SK-N-DZ (cell line): Measurements from ENCODE around the gene FXYD2. TPM values are rescaled to one million over a fixed set of nuclear protein-coding genes. Genes with fewer than 3 reads are reported as not detected.
"Not testable (repeated sequence)": the region's sequence is repeated elsewhere in the genome, so short reads cannot be mapped to it uniquely, and the experiment has no call there.

Source experiments
- DNase-seq: peaks from one replicate; pipeline ENCODE4 v3.0.0-alpha.2; 2015; ENCODE audit warnings: low spot score
- polyA plus RNA-seq, 2 experiments: library from polyadenylated mRNA; depleted of rRNA; stranded (reverse); fragments of >200 nt; gene quantifications; 2 replicates each; pipeline ENCODE4 v1.2.3, GENCODE V29; 2014

FXYD2 gene
- polyA plus RNA-seq (2014; cell fraction: cytosol; rRNA removed) = not detected in 2 replicates
- not detected in 2 replicates for polyA plus RNA-seq (2014; cell fraction: nucleus; rRNA removed)

GRCh38 chr11:117824571-117825537, at the start of gene FXYD2:
Gene FXYD2 (minus strand): TSS chr11:117824744. CDS start chr11:117824678, 66 bp downstream.
- DNase-seq = no peak

DNA sequence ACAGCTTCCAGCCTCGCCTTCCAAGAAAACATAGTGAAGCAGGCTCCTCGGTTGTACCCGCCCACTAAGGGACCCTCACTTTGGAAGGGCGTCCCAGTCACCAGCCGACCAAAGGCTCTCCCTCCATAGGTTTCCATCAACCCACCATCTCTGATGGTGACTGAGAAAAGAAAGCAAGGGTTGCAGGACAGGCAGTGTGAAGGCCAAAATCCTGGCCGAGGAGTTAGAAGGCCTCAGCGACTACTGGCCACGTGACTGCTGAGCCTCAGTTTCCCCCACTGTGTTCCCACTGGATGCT, 49.2 kb upstream of the FXYD2 start:
- no peak for DNase-seq

DNA sequence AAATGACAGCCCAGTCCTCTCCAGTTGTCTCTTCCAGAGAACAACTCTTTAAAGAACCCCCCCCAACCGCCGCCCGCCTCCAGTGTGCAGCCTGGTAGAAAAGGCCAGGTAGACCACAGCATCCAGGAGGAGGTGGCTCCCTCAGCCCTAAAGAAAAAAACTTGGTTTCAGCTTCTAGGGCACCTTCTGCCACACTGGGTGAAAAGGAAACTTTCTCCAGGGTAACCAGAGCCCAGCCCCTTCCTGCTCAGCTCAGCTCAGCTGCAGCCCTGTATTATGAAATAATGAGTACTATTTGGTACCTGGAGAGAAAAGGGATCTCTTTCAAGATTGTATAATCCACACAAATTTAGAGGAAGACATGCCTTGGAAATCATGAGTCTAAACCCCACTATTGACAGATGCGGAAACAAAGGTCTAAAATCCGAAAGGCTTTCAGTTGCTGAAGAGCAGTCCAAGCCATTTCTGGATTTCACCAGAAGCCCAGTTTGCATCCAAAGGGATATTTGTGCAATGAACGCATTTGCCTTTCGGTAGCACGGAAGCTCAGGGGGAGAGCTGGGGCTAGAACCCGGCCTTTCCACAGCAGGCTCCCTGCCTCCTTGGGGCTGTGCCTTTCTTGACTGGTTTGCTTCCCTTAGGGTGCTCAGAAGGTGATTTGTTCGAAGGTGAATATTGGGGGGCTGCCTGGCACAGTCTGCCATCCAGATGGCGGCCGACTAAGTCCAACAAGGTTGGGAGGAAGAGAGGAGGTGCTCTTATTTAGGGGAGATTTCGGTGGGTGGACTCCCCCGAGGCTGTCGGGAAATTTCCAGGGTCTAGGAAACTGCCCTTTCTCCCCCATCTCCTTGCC, 48.7 kb upstream of the FXYD2 start:
- DNase-seq = no peak

GRCh38 chr11:117872420-117872961, 47.9 kb upstream of the FXYD2 start:
- DNase-seq = no peak

- no peak for DNase-seq
These were observed 47.2 kb upstream of the FXYD2 start for GRCh38 chr11:117871784-117872183.

DNA sequence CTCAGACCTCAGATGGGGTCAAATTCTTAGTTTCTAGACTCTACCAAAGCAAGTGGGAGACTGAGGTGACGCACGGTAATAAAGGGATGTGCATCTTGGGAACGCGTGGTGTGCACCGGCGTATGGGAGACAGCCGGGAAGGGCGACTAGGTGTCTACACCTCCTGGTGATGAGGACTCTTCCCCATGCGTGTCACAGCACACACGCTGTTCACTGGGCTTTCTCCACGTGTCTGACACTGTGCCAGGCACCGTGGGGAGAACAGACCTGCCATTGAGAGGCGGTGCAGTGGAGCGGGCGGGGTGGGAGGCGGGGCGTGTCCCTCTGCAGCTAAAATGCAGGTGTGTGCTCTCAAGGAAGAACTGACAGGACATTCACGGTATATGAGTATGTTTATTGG, 46.6 kb upstream of the FXYD2 start:
- DNase-seq = no peak

GRCh38 chr11:117870103-117870952, 45.8 kb upstream of the FXYD2 start:
- DNase-seq = peak; percentile 16

GRCh38 chr11:117869604-117870003, 45.1 kb upstream of the FXYD2 start:
- DNase-seq = no peak

DNA sequence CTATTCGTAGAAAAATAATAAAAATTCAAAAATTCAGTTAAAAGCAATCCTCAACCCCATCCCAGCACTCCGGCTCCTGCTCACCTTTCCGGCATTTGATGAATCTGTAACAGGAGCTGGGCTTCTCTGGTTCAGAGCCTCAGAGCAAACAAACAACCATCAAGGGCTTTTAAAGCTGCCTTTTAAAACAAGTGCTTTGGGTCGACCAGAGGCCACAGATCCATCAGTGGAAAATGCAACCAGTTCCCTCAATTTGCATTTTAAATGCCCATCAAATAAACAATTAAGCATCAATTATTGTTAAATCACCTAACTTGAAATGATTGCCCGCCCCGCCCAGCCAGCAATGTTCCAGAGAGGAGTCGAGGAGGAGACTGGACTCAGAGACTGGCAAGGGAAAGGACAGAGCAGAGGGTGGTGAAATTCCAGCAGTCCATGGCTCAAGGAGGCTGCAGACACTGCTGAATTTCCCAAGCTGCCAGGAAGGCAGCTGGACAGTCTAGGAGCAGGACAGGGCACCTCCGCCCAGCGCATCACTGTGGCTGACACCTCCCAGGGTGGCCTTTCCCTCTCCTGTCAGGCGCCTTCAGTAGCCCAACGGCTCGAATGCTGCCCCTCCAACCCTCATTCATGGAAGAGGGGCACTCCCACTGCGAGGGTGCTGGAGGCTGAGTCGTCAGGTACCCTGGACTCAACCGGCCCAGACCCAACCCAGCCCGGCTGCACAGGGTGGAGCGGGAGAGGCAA, 44.4 kb upstream of the FXYD2 start:
- no peak for DNase-seq

- no peak for DNase-seq
These were observed 43.5 kb upstream of the FXYD2 start for GRCh38 chr11:117868088-117868487.

DNA sequence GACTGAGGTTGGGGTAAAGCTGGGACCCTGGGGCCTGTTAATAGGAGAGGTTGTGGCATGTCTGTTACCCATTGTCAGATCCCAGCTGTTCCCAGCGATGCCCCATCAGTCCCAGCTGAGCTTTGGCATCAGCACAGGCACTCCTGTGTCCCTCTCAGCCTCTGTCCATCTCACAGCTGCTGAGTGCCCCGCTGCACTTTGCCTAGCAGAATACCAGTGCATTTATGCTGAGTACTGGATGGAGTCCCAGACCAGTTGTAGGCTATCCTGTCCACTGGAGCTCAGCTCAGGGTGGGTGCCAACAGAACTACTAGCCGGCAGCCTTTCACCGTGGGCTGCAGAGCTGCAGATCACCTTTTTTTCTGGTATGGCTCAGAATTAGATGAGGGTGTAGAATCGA, 42.0 kb upstream of the FXYD2 start:
- no peak for DNase-seq

DNA sequence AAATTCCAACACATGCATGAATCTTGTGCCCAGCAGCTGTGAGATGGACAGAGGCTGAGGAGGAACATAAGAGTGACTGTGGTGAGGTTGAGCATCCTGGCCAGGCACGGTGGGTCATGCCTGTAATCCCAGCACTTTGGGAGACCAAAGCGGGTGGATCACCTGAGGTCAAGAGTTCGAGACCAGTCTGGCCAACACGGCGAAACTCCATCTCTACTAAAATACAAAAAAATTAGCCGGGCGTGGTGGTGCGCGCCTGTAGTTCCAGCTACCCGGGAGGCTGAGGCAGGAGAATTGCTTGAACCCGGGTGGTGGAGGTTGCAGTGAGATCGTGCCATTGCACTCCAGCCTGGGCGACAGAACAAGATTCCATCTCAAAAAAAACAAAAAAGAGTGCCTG, 41.0 kb upstream of the FXYD2 start:
- not testable (repeated sequence) for DNase-seq

DNA sequence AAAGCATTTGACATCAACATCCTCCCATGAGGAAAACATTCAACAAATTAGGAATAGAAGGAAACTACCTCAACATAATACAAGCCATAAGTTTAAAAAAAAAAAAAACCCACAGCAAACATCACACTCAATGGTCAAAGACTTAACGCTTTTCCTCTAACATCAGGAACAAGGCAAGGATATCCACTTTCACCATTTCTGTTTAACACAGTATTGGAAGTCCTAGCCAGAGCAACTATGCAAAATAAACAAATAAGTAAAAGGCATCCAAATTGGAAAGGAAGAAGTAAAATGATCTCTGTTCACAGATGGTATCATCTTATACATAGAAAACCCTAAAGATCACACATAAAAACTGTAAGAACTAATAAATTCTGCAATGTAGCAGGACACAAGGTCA, 38.8 kb upstream of the FXYD2 start:
- DNase-seq = no peak

- DNase-seq = no peak
These were observed 38.2 kb upstream of the FXYD2 start for GRCh38 chr11:117862753-117863152.

DNA sequence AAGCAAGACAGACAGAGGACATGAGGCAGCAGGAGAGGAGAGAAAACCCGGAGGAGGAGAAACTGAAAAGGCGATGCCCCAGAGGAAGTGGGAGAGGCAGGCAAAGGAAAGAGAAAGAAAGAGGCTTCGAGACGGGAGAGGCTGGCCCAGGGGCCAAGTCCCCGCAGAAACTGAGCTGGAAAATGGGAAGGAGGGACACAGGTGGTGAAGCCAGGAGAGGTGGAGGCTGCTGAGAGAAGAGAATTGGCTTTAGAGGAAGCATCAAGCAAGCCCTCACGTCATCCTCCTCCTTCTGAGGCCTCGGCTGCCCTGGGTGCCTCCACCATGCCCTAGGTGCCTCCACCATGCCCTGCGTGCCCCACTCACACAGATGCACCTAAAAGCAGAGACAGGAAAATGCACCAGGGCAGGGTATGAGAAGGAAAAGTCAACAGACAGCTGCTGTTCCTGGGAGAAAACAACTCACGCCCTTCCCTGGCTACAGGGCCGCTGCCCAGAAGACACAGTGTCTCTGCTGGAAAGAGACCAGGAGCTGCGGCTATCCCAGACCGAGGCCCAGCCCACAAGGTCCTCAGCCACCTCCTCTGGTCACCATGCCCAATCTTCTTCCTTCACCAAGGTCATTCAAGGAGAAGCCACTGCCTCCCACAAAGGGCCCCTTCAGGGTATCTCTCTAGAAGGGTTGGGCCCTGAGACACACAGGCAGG, 37.6 kb upstream of the FXYD2 start:
- no peak for DNase-seq

DNA sequence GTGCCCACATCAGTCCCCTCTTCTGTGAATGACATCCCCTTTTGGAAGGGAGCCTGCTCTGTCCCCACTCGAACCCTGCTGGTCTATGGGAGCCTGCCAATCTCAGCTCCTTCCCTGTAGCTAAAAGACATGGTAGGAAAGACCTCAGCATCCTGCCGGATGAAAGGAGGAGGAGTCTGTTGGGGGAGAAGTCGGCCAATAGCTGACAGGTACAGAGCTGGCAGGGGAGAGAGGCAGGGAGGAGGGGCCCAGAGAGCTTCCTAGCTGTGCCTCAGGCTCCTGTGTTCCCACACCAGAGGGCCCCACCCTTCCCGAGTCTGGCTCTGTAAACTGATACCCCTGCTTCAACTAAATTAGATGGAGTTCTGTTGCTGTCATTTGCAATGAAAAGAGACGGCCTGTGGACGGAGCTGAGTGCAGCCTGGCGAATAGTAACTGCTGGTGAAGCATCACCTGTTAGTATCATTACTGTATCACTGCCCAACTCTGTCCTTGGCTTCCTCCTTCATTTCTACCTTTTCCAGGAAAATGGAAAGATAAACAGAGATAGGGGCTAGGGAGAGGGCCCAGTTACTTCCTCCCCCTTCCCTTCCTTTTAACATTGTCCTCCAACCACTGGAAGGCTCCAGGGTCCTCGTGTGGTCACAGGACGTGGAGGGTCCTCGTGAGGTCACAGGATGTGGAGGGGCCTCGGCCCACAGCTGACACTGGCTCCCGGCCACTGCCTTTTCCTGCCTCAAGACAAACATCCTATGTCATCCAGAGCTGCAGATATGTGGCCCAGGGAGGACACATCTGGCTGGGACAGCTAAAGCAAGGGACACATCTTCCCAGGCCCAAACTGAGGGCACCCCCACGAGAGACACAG, 36.8 kb upstream of the FXYD2 start:
- peak; percentile 91 for DNase-seq

GRCh38 chr11:117860139-117860538, 35.6 kb upstream of the FXYD2 start:
- no peak for DNase-seq

DNA sequence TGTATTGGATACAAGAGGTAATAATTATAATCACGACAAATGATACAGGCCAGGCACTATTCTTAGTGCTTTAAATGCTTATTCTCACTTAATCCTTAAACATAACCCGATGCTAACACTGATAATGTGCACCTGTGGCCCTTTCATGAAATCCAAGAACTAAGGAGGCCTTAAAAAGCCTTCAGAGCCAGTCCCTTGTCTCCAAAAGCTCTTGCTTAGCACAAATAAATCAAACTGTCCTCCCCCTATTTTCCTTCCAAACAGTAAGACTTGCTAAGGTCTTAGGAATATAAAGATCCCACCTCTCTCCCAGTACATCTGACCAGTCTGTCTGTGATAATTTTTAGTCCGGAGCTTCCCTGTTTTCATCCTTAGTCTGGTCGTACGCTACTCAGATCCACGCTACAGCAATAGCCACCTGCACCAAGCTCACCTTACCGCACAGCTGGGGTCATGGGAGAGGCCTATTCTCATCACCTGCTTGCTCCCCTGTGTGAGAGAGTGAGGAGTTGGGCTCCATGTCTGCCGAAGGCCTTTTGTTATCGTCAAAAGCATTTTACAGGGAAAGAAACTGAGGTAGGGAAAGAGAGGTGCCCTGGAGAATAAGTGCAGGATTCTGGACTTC, 35.1 kb upstream of the FXYD2 start:
- DNase-seq = no peak
